ENCODE data around the gene STOX2.

Gene STOX2

GRCh38 chr4:183962419-183962818 lies 57.3 kb downstream of the STOX2 start:
- no peak overlapping the region for H3K9ac ChIP-seq (ENCODE audit: low read length)
- no peaks in the 10 kb centered on the region for H3K36me3 ChIP-seq (ENCODE audit: control insufficient read depth, insufficient read depth, low read length)
- no peak overlapping the region; the same call in 1 of the 2 replicates for H3K27ac ChIP-seq (ENCODE audit: low read depth, low read length)
- no peak overlapping the region for H3K4me3 ChIP-seq (ENCODE audit: low read depth, low read length)
- H3K4me1 ChIP-seq (ENCODE audit: control insufficient read depth, insufficient read depth, low read length) = peaks cover 39% of the 10 kb centered on the region
- no peaks in the 10 kb centered on the region for H3K9me3 ChIP-seq (ENCODE audit: control insufficient read depth, insufficient read depth, low read depth, low read length)
- no peaks in the 10 kb centered on the region for H3K27me3 ChIP-seq (ENCODE audit: control insufficient read depth, insufficient read depth, low read length)

GRCh38 chr4:183966371-183966770 lies 61.3 kb downstream of the STOX2 start:
- Histone ChIP-seq H3K27me3 (ENCODE audit: control insufficient read depth, insufficient read depth, low read length) (no peaks in the 10 kb centered on the region), H3K27ac (ENCODE audit: low read depth, low read length) (no peak overlapping the region)

GRCh38 chr4:183967266-183967665 lies 62.2 kb downstream of the STOX2 start:
- Histone ChIP-seq H3K27ac (ENCODE audit: low read depth, low read length) (no peak overlapping the region), H3K36me3 (ENCODE audit: control insufficient read depth, insufficient read depth, low read length) (no peaks in the 10 kb centered on the region), H3K4me3 (ENCODE audit: low read depth, low read length) (no peak overlapping the region), H3K4me1 (ENCODE audit: control insufficient read depth, insufficient read depth, low read length) (peaks cover 15% of the 10 kb centered on the region), H3K27me3 (ENCODE audit: control insufficient read depth, insufficient read depth, low read length) (no peaks in the 10 kb centered on the region), H3K9me3 (ENCODE audit: control insufficient read depth, insufficient read depth, low read depth, low read length) (no peaks in the 10 kb centered on the region), H3K9ac (ENCODE audit: low read length) (no peak overlapping the region)

More at GRCh38 chr4:183966371-183966770, 61.3 kb downstream of the STOX2 start:
- Histone ChIP-seq H3K4me3 (ENCODE audit: low read depth, low read length) (no peak overlapping the region), H3K36me3 (ENCODE audit: control insufficient read depth, insufficient read depth, low read length) (no peaks in the 10 kb centered on the region), H3K4me1 (ENCODE audit: control insufficient read depth, insufficient read depth, low read length) (peaks cover 18% of the 10 kb centered on the region), H3K9me3 (ENCODE audit: control insufficient read depth, insufficient read depth, low read depth, low read length) (no peaks in the 10 kb centered on the region), H3K9ac (ENCODE audit: low read length) (no peak overlapping the region)

GRCh38 chr4:183968502-183968901 lies 63.4 kb downstream of the STOX2 start:
- Histone ChIP-seq H3K27ac (ENCODE audit: low read depth, low read length) (no peak overlapping the region), H3K9me3 (ENCODE audit: control insufficient read depth, insufficient read depth, low read depth, low read length) (peaks cover 6% of the 10 kb centered on the region; the same call in 1 of the 2 replicates), H3K27me3 (ENCODE audit: control insufficient read depth, insufficient read depth, low read length) (no peaks in the 10 kb centered on the region), H3K4me3 (ENCODE audit: low read depth, low read length) (no peak overlapping the region), H3K4me1 (ENCODE audit: control insufficient read depth, insufficient read depth, low read length) (peaks cover 12% of the 10 kb centered on the region; the same call in 1 of the 2 replicates), H3K36me3 (ENCODE audit: control insufficient read depth, insufficient read depth, low read length) (no peaks in the 10 kb centered on the region), H3K9ac (ENCODE audit: low read length) (no peak overlapping the region)

- Histone ChIP-seq H3K4me1 (ENCODE audit: control insufficient read depth, insufficient read depth, low read length) (peaks cover 12% of the 10 kb centered on the region; the same call in 1 of the 2 replicates), H3K9ac (ENCODE audit: low read length) (no peak overlapping the region), H3K4me3 (ENCODE audit: low read depth, low read length) (no peak overlapping the region), H3K9me3 (ENCODE audit: control insufficient read depth, insufficient read depth, low read depth, low read length) (peaks cover 9% of the 10 kb centered on the region; the same call in 1 of the 2 replicates), H3K27ac (ENCODE audit: low read depth, low read length) (no peak overlapping the region), H3K27me3 (ENCODE audit: control insufficient read depth, insufficient read depth, low read length) (no peaks in the 10 kb centered on the region), H3K36me3 (ENCODE audit: control insufficient read depth, insufficient read depth, low read length) (no peaks in the 10 kb centered on the region)
These were observed 63.8 kb downstream of the STOX2 start for GRCh38 chr4:183968931-183969330.

- H3K27me3 ChIP-seq (ENCODE audit: control insufficient read depth, insufficient read depth, low read length) = no peaks in the 10 kb centered on the region
- H3K36me3 ChIP-seq (ENCODE audit: control insufficient read depth, insufficient read depth, low read length) = no peaks in the 10 kb centered on the region
- peaks cover 12% of the 10 kb centered on the region; the same call in 1 of the 2 replicates for H3K4me1 ChIP-seq (ENCODE audit: control insufficient read depth, insufficient read depth, low read length)
- no peak overlapping the region for H3K4me3 ChIP-seq (ENCODE audit: low read depth, low read length)
- H3K27ac ChIP-seq (ENCODE audit: low read depth, low read length) = no peak overlapping the region
- peaks cover 12% of the 10 kb centered on the region for H3K9me3 ChIP-seq (ENCODE audit: control insufficient read depth, insufficient read depth, low read depth, low read length)
- H3K9ac ChIP-seq (ENCODE audit: low read length) = no peak overlapping the region
These were observed 64.5 kb downstream of the STOX2 start for GRCh38 chr4:183969596-183969995.

GRCh38 chr4:183971929-183972490 lies 66.9 kb downstream of the STOX2 start:
- no peak overlapping the region for H3K27ac ChIP-seq (ENCODE audit: low read depth, low read length)
- no peak overlapping the region for H3K9ac ChIP-seq (ENCODE audit: low read length)
- H3K4me3 ChIP-seq (ENCODE audit: low read depth, low read length) = no peak overlapping the region
- peaks cover 12% of the 10 kb centered on the region; the same call in 1 of the 2 replicates for H3K4me1 ChIP-seq (ENCODE audit: control insufficient read depth, insufficient read depth, low read length)
- H3K9me3 ChIP-seq (ENCODE audit: control insufficient read depth, insufficient read depth, low read depth, low read length) = peaks cover 17% of the 10 kb centered on the region
- H3K27me3 ChIP-seq (ENCODE audit: control insufficient read depth, insufficient read depth, low read length) = no peaks in the 10 kb centered on the region
- no peaks in the 10 kb centered on the region for H3K36me3 ChIP-seq (ENCODE audit: control insufficient read depth, insufficient read depth, low read length)

GRCh38 chr4:183977707-183978106 lies 72.6 kb downstream of the STOX2 start:
- no peaks in the 10 kb centered on the region for H3K4me1 ChIP-seq (ENCODE audit: control insufficient read depth, insufficient read depth, low read length)
- no peak overlapping the region for H3K4me3 ChIP-seq (ENCODE audit: low read depth, low read length)
- peaks cover 17% of the 10 kb centered on the region for H3K9me3 ChIP-seq (ENCODE audit: control insufficient read depth, insufficient read depth, low read depth, low read length)
- no peak overlapping the region for H3K27ac ChIP-seq (ENCODE audit: low read depth, low read length)
- no peak overlapping the region for H3K9ac ChIP-seq (ENCODE audit: low read length)
- H3K27me3 ChIP-seq (ENCODE audit: control insufficient read depth, insufficient read depth, low read length) = no peaks in the 10 kb centered on the region
- no peaks in the 10 kb centered on the region for H3K36me3 ChIP-seq (ENCODE audit: control insufficient read depth, insufficient read depth, low read length)

- Histone ChIP-seq H3K9me3 (ENCODE audit: control insufficient read depth, insufficient read depth, low read depth, low read length) (no peaks in the 10 kb centered on the region), H3K9ac (ENCODE audit: low read length) (no peak overlapping the region), H3K4me3 (ENCODE audit: low read depth, low read length) (no peak overlapping the region), H3K27me3 (ENCODE audit: control insufficient read depth, insufficient read depth, low read length) (peaks cover 5% of the 10 kb centered on the region; the same call in 1 of the 2 replicates), H3K27ac (ENCODE audit: low read depth, low read length) (no peak overlapping the region), H3K4me1 (ENCODE audit: control insufficient read depth, insufficient read depth, low read length) (peaks cover 28% of the 10 kb centered on the region), H3K36me3 (ENCODE audit: control insufficient read depth, insufficient read depth, low read length) (no peaks in the 10 kb centered on the region)
These were observed 79.5 kb downstream of the STOX2 start for GRCh38 chr4:183984566-183984965.

- Histone ChIP-seq H3K27me3 (ENCODE audit: control insufficient read depth, insufficient read depth, low read length) (peaks cover 5% of the 10 kb centered on the region; the same call in 1 of the 2 replicates), H3K36me3 (ENCODE audit: control insufficient read depth, insufficient read depth, low read length) (no peaks in the 10 kb centered on the region), H3K4me3 (ENCODE audit: low read depth, low read length) (no peak overlapping the region), H3K4me1 (ENCODE audit: control insufficient read depth, insufficient read depth, low read length) (peaks cover 28% of the 10 kb centered on the region), H3K9ac (ENCODE audit: low read length) (no peak overlapping the region), H3K9me3 (ENCODE audit: control insufficient read depth, insufficient read depth, low read depth, low read length) (no peaks in the 10 kb centered on the region), H3K27ac (ENCODE audit: low read depth, low read length) (no peak overlapping the region)
These were observed 80.7 kb downstream of the STOX2 start for GRCh38 chr4:183985786-183986185.

- Histone ChIP-seq H3K27me3 (ENCODE audit: control insufficient read depth, insufficient read depth, low read length) (peaks cover 5% of the 10 kb centered on the region; the same call in 1 of the 2 replicates), H3K9ac (ENCODE audit: low read length) (peak overlapping the region; percentile 89), H3K36me3 (ENCODE audit: control insufficient read depth, insufficient read depth, low read length) (no peaks in the 10 kb centered on the region), H3K4me3 (ENCODE audit: low read depth, low read length) (peak overlapping the region; percentile 67; the same call in 1 of the 2 replicates), H3K27ac (ENCODE audit: low read depth, low read length) (no peak overlapping the region; the same call in 1 of the 2 replicates), H3K9me3 (ENCODE audit: control insufficient read depth, insufficient read depth, low read depth, low read length) (no peaks in the 10 kb centered on the region), H3K4me1 (ENCODE audit: control insufficient read depth, insufficient read depth, low read length) (peaks cover 28% of the 10 kb centered on the region)
These were observed 81.3 kb downstream of the STOX2 start for GRCh38 chr4:183986291-183986970.

Data from HUES6 (cell line).